HL-60 (cell line): ENCODE data around the gene DDX27.

Experiments used
- DNase-seq, 2 experiments: peaks; one replicate each; pipeline ENCODE4 v3.0.0-alpha.2; 2010 to 2020; ENCODE audit warnings: low read depth in 1 of 2, low spot score in 1 of 2
- H3K27ac ChIP-seq: fragments of 250-450 bp; sonication (Bioruptor Pico); replicated peaks from 2 replicates; pipeline ENCODE4 v1.5.1; 2020; ENCODE audit warnings: mild to moderate bottlenecking, moderate library complexity
- H3K27me3 ChIP-seq: fragments of 250-450 bp; sonication (Bioruptor Pico); 2 replicates; pipeline ENCODE4 v1.5.1; 2021; ENCODE audit warnings: mild to moderate bottlenecking, moderate library complexity; ENCODE audit not compliant: insufficient read depth, poor library complexity, severe bottlenecking
- H3K4me3 ChIP-seq: replicated peaks from 2 replicates; pipeline ENCODE4 v1.5.1; 2011; ENCODE audit warnings: mild to moderate bottlenecking, control low read depth, low read length; ENCODE audit not compliant: insufficient read depth
- CTCF ChIP-seq: IDR thresholded peaks from one replicate; pipeline ENCODE4 v1.5.1; 2011; ENCODE audit warnings: low read length, control low read depth, inconsistent platforms; ENCODE audit not compliant: insufficient read depth
- GABPA ChIP-seq: IDR thresholded peaks from 2 replicates; pipeline ENCODE4 v1.6.1; 2012; ENCODE audit warnings: low read depth
- POLR2AphosphoS5 ChIP-seq: IDR thresholded peaks from 2 replicates; pipeline ENCODE4 v1.6.1; 2012; ENCODE audit warnings: low read depth
- REST ChIP-seq: IDR thresholded peaks from 2 replicates; pipeline ENCODE4 v1.6.1; 2012; ENCODE audit warnings: low read depth; ENCODE audit not compliant: insufficient replicate concordance
- SPI1 ChIP-seq: IDR thresholded peaks from 2 replicates; pipeline ENCODE4 v1.6.1; 2012; ENCODE audit warnings: low read depth, mild to moderate bottlenecking, borderline replicate concordance

DDX27 gene

GRCh38 chr20:49259799-49260198, 40.6 kb downstream of the DDX27 start:
- Histone ChIP-seq H3K27ac (no peak overlapping the region), H3K27me3 (no peaks in the 10 kb centered on the region), H3K4me3 (no peak overlapping the region)
- DNase-seq, result no peak
- TF ChIP-seq SPI1 (no peak), CTCF (no peak), POLR2AphosphoS5 (no peak), GABPA (no peak), REST (no peak)

DNA sequence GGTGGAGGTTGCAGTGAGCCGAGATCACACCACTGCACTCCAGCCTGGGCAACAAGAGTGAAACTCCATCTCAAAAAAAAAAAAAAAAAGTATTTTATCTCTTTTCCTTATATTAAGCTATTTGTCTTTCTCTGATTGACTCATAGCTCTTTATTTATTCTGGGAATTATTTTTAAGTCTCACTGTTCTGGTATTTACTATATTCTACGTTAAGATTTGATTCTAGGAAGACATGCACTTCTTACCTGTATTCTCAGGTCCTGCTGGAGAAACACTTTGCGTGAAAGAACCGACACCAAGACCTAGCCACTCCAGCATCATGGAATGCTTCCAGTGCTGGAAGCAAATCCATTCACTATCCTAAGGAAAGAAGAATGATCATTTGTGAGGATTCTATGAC, 41.0 kb downstream of the DDX27 start:
- TF ChIP-seq REST, result no peak
- TF ChIP-seq CTCF, result no peak
- no peak for TF ChIP-seq SPI1
- TF ChIP-seq GABPA, result no peak
- no peak for TF ChIP-seq POLR2AphosphoS5
- Histone ChIP-seq H3K27me3 (no peaks in the 10 kb centered on the region), H3K27ac (no peak overlapping the region), H3K4me3 (no peak overlapping the region)
- no peak for DNase-seq

- TF ChIP-seq REST (no peak), GABPA (no peak), SPI1 (no peak), CTCF (no peak), POLR2AphosphoS5 (no peak)
- Histone ChIP-seq H3K27me3 (no peaks in the 10 kb centered on the region), H3K27ac (no peak overlapping the region), H3K4me3 (no peak overlapping the region)
- DNase-seq, result no peak
Measured at GRCh38 chr20:49261173-49261572, 42.0 kb downstream of the DDX27 start.
